Measurements from ENCODE around the gene EDRF1. TPM values are rescaled to one million over a fixed set of nuclear protein-coding genes. Genes with fewer than 3 reads are reported as not detected.

EDRF1 gene
- total and polyA plus RNA-seq, 2 of the 13 experiments (the other 11 are each of a cell fraction or from before 2014, with no cell fraction given) = 16.9 to 26.7 TPM

GRCh38 chr10:125781374-125781773 lies 61.9 kb downstream of the EDRF1 start (continued):
- TF ChIP-seq ZNF776 (CRISPR knock-in tag; IDR thresholded peaks at IDR 0.05) (no peak), HIVEP1 (CRISPR knock-in tag; IDR thresholded peaks at IDR 0.05) (no peak), SALL2 (CRISPR knock-in tag; IDR thresholded peaks at IDR 0.05) (no peak), TGIF2 (CRISPR knock-in tag; IDR thresholded peaks at IDR 0.05) (no peak), ZNF354B (CRISPR knock-in tag; IDR thresholded peaks at IDR 0.05) (no peak), KDM2A (CRISPR knock-in tag; IDR thresholded peaks at IDR 0.05; ENCODE audit: borderline replicate concordance, low read depth) (no peak)

- H2AFZ ChIP-seq (ENCODE audit: low read length) = no peak overlapping the region
- ChIA-PET POLR2A (no interaction called here), CTCF (ENCODE audit: low intra/inter-chr PET ratio, low total read pairs) (no interaction called here)
- FAIRE-seq (no peak), DNase-seq (ENCODE audit: low spot score) (no peak), ATAC-seq (no peak)
- intact Hi-C loops (cut with micrococcal nuclease; ENCODE audit: unreplicated experiment) (no loop called here), in situ Hi-C loops (cut with HindIII; ENCODE audit: extremely low pct_ligation_motif_present, low pct_unique_long_range_greater_than_20kb) (no loop called here)
- H4K20me1 ChIP-seq (ENCODE audit: insufficient read depth, low read length) = no peaks in the 10 kb centered on the region
- H3K27ac ChIP-seq (ENCODE audit: extremely low read length, insufficient read depth, low read length) = no peak overlapping the region
- H3K4me1 ChIP-seq (ENCODE audit: insufficient read depth, low read length) = peaks cover 29% of the 10 kb centered on the region
- H3K4me3 ChIP-seq (replicated peaks in 1 of 3; ENCODE audit: insufficient read depth in 1 of 3, low read depth in 2 of 3, low read length in 3 of 3) = no peak overlapping the region
- no TSS peak for BruUV-seq (replicated peaks)
- no peak overlapping the region for H3K4me2 ChIP-seq (ENCODE audit: low read depth, low read length)
- no peaks in the 10 kb centered on the region for H3K36me3 ChIP-seq (replicated peaks in 1 of 2; ENCODE audit: control insufficient read depth in 1 of 2, insufficient read depth in 2 of 2, low read length in 2 of 2)
- H3K27me3 ChIP-seq (ENCODE audit: control insufficient read depth in 1 of 2, insufficient read depth in 2 of 2, low read length in 2 of 2) = no peaks in the 10 kb centered on the region; a peak in 2 of 5 replicates
- no peaks in the 10 kb centered on the region for H3K79me2 ChIP-seq (ENCODE audit: insufficient read depth, low read length)
- no peaks in the 10 kb centered on the region for H3K9me3 ChIP-seq (ENCODE audit: low read length)
- H3K9ac ChIP-seq (ENCODE audit: insufficient read depth, low read depth, low read length) = no peak overlapping the region
- WGBS (ENCODE audit: low lambda C conversion rate) = 75% methylated on average over 8 of the region's 11 CpGs
- TF ChIP-seq ZNF343 (CRISPR knock-in tag; IDR thresholded peaks at IDR 0.05) (no peak), TEF (CRISPR knock-in tag; IDR thresholded peaks at IDR 0.05) (no peak), FOXM1 (CRISPR knock-in tag; IDR thresholded peaks at IDR 0.05) (no peak), BCL6 (CRISPR knock-in tag; IDR thresholded peaks at IDR 0.05) (no peak), ZNF33A (CRISPR knock-in tag; IDR thresholded peaks at IDR 0.05; ENCODE audit: borderline replicate concordance) (no peak), TMF1 (CRISPR knock-in tag; IDR thresholded peaks at IDR 0.05; ENCODE audit: low read depth) (no peak), MTERF4 (CRISPR knock-in tag; IDR thresholded peaks at IDR 0.05) (no peak), ZNF383 (CRISPR knock-in tag; IDR thresholded peaks at IDR 0.05; ENCODE audit: borderline replicate concordance) (no peak), TRIM22 (IDR thresholded peaks at IDR 0.05) (no peak), ELF4 (CRISPR knock-in tag; IDR thresholded peaks at IDR 0.05; ENCODE audit: borderline replicate concordance) (no peak), MAZ (IDR thresholded peaks at IDR 0.05; ENCODE audit: borderline replicate concordance, low read depth, low read length) (no peak), MAZ (CRISPR knock-in tag; IDR thresholded peaks at IDR 0.05; ENCODE audit: low read depth) (no peak), ZNF296 (CRISPR knock-in tag; conservative IDR thresholded peaks at IDR 0.05) (no peak), TSC22D2 (CRISPR knock-in tag; IDR thresholded peaks at IDR 0.05; ENCODE audit: borderline replicate concordance) (no peak), MBNL3 (CRISPR knock-in tag; conservative IDR thresholded peaks at IDR 0.05) (no peak), NR0B2 (CRISPR knock-in tag; IDR thresholded peaks at IDR 0.05) (no peak), TAF1 (CRISPR knock-in tag; IDR thresholded peaks at IDR 0.05) (no peak), MTA3 (CRISPR knock-in tag; IDR thresholded peaks at IDR 0.05) (no peak)
These were observed 62.5 kb downstream of the EDRF1 start for GRCh38 chr10:125782054-125782453.

Measured in HepG2 (cell line).